GM19239 (cell line): Measurements from ENCODE around the gene MIOX.

ENCODE experiments used
- DNase-seq: peaks from one replicate; pipeline ENCODE4 v3.0.0; 2011; ENCODE audit warnings: low spot score; ENCODE audit not compliant: insufficient read length
- FAIRE-seq: peaks from 2 replicates; lab custom pipeline; 2011; peaks lifted over from hg19 to GRCh38; lab: Jason Lieb, UNC

MIOX gene

GRCh38 chr22:50454556-50455075 lies 32.0 kb upstream of the MIOX start:
- no peak for DNase-seq
- no peak for FAIRE-seq

DNA sequence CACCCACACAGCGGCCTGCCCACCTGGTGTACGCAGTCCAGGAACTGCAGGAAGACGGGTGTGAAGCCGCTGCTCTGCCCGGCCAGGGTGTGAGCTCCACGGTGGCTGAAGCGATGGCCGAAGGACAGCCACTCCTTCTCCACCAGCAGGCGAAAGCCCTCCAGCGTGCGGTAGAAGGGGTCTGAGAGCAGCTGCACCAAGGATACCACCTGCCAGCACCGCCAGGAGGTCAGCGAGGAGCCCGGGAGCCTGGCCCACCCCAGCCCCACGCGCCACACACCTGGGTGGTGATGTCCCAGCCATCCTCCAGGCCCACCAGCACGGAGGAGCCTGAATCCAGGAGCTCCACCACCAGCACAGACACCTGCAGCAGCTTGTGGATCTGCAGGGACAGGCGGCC lies 31.5 kb upstream of the MIOX start:
- no peak for DNase-seq
- FAIRE-seq, result no peak

- DNase-seq, result no peak
- no peak for FAIRE-seq
Observed at GRCh38 chr22:50456026-50456425, 30.6 kb upstream of the MIOX start.

- FAIRE-seq (no peak), DNase-seq (no peak)
Observed at GRCh38 chr22:50456466-50457234, 30.0 kb upstream of the MIOX start.

DNA sequence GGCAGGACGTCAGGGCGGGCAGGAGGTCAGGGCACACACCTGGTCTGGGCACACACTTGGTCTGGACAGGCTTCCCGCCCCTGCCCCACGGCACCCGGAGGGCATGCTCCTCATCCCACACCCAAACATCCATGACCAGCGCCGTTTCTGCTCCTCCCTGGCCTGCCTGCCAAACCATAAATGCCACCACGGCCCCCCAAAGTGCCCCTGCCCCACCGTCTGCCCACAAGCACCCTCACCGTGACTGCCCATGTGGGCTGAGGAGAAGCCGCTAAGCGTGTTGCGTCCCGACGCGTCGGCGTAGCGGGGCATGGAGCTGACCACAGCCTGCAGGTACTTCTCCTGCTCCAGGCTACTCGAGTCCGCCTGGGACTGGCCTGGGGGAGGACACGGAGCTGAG lies 27.6 kb upstream of the MIOX start:
- FAIRE-seq (no peak), DNase-seq (no peak)

- no peak for FAIRE-seq
- no peak for DNase-seq
Observed at GRCh38 chr22:50459496-50460140, 27.0 kb upstream of the MIOX start.

GRCh38 chr22:50460938-50461337 lies 25.7 kb upstream of the MIOX start:
- FAIRE-seq (no peak), DNase-seq (no peak)

- FAIRE-seq (no peak), DNase-seq (no peak)
Observed at GRCh38 chr22:50461536-50461935, 25.1 kb upstream of the MIOX start.

DNA sequence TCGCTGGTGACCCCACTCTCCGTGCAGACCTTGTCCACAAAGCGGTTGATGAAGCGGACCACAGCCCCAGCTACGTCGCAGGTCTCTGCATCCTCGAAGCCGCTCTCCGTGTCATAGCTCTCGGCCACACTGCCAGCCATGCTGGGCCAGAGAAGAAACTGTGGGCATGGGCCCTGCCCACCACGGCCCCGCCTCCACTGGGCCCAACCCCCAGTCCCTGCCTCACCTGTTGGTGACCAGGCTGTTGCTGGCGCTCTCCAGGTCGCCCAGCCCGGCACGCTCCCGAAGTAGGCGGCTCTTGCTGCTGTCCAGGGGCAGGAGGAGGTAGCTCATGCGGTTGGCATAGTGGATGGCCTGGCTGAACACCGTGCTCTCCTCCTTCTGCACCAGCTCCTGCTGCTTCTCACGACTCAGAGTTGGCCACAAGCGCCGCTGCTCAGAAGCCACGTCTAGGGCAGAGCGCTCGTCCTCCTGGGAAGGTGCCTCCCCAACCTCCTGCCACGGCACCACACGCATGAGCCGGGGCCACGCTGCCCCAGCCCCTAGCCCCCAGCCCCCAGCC lies 24.6 kb upstream of the MIOX start:
- DNase-seq (no peak), FAIRE-seq (no peak)

- no peak for FAIRE-seq
Observed at GRCh38 chr22:50463188-50463900, 23.3 kb upstream of the MIOX start.

DNA sequence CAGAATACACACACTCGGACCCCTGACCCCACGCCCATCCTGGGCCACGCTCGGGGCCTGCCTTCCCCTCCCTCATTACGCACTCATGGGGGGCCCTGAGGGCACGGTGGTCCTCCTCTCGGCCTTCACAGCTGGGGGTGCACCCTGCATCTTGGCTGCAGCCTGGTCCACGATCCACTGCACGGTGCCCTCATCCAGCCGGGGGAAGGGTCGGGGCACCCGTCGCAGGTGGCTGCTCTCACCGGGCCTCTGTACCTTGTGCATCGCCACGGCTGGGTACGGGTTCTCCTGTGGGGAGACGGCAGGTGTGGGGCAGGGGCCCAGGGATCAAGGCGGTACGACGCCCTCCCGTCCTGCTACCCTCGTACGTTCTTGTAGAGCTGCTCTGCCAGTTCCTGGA lies 22.2 kb upstream of the MIOX start:
- FAIRE-seq, result no peak
- DNase-seq, result no peak

More at GRCh38 chr22:50463188-50463900, 23.3 kb upstream of the MIOX start:
- no peak for DNase-seq

DNA sequence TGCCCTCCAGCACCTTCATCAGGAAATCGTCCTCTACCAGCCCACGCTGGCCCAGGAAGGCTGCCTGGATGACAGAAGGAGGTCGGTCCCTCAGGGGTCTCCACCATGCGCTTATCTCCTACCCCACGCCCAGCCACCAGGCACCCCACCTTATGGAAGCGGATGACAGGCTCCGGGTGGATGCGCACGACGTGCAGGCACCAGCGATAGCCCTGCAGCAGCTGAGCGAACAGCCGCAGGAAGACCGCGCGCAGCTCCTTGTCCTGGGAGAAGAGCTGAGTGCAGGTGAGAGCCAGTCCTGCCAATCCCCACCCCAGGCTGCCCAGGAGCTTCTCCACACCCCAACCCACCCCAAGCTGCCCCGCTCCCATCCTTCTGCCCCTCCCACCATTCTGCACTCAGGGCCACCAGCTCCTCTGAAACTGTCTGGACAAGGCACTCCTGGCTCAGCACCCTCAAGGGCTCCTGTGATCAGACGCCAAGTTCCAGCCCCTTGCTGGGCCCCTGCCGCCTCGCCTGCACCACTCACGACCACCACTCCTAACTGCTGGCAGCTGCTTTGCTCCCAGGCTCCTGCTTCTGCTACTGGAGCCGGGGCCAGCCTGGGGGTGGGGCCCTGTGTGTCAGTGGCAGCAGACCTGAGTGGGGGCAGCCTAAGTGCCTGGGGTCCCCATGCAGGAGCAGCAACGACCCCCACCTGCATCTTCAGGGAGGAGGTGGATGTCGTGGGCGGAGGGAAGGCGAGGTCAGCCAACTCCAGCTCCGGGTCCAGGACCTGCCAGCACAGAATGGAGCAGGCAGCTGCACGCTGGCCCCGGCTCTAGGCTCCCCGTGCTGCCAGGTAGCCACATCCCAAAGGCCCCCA lies 21.4 kb upstream of the MIOX start:
- no peak for FAIRE-seq
- no peak for DNase-seq

DNA sequence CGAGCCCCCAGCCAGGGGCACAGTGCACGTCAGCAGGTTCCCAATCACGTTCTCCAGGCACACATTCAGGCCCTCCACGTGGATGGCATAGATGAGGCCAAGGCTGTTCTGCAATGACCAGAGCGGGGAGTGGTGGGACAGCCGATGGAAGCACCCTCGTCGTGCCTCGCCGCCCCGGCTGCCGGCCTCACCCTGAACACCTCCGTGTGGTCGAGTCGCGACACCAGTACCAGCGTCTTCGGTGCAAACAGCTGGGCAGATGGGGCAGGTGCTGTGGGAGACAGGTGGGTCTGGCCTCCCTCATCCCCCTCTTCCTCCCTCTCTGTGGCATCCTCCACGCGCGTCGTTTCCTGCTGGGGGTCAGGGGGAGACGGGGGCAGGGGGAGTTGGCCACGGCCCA lies 19.3 kb upstream of the MIOX start:
- FAIRE-seq, result no peak

GRCh38 chr22:50467773-50468440 lies 18.8 kb upstream of the MIOX start:
- DNase-seq (no peak), FAIRE-seq (no peak)

More for the DNA sequence above, 19.3 kb upstream of the MIOX start:
- no peak for DNase-seq

GRCh38 chr22:50468626-50469025 lies 18.0 kb upstream of the MIOX start:
- FAIRE-seq (no peak), DNase-seq (no peak)

DNA sequence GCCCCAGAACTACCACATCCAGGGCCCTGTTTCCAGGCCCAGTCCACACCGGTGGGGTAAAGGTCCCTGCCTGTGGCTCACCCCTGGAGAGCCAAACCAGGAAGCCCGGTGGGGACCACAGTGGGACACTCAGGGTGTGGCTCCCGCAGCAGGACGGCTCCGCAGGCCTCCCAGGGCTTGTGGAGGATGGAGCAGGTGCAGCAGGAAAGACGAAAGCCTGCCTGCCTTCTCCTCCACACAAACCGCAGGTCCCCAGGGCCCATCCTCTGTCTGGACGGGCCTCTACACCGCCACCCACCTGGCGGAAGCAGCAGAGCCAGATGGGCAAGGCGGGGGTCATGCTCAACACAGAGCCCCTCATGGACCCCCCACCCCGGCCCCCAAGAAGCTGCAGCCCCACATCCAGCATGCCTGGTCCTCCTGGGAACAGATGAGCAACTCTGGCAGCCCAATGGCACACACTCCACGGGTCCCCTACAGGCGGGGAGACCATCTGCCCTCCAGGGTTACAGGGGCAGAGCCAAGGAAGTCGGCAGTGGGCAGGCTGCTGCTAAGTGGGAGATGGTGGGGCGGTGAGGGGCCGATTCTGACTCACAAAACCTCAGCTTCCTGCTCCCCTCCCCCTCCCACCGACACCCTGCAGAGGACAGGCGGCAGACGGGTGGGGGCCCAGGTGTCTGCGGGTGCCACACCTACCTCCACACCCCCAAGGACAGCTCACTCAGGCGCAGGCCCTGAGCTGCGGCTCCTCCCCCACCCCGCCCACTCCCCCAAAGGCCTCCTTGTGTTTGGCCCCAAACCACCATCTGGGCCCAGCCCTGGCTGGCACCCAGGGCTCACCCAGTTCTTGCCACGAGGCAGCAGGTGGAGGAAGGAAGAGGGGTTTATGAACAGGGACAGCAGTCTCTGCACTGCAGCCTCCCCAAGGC lies 17.0 kb upstream of the MIOX start:
- peak; percentile 94 for DNase-seq
- peak; percentile 98 for FAIRE-seq

GRCh38 chr22:50470491-50470890 lies 16.2 kb upstream of the MIOX start:
- no peak for FAIRE-seq

DNA sequence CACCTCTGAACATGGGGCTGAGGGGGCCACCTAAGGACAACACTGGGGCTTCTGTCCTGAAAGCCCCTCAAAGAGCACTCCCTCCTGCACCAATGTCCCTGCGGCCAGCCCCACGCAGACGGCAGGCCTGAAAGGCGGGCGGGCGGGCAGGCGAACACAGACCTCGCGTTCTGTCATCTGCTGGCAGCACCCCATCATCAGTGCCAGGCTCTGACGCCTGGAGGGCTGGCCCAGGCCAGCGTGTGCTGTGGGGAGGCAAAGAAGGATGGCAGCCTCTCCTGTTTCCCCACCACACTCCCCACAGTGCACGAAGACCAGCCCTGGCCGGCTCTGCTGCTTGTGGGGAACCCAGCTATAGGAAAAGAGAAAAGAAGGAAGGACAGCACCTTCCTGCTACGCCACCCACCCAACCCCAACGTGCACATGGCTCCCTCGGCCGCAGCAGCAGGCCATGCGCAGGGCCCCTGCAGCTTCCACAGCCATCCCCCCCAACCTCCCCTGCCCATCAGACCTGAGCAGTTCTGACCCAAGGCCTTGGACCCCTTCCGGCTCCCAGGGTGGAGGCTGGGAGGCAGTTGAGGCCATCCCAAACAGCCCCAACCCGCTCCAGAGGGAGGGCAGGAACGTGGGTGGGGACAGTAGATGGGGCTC lies 15.3 kb upstream of the MIOX start:
- FAIRE-seq (no peak), DNase-seq (no peak)

More at GRCh38 chr22:50470491-50470890, 16.2 kb upstream of the MIOX start:
- DNase-seq, result no peak
